Kidney tubule cell (primary cell): ENCODE measurements around the gene STOX2.

Experiments used
- DNase-seq: peaks from one replicate; pipeline ENCODE4 v3.0.0-alpha.2; 2018; ENCODE audit warnings: low spot score

The STOX2 gene

DNA sequence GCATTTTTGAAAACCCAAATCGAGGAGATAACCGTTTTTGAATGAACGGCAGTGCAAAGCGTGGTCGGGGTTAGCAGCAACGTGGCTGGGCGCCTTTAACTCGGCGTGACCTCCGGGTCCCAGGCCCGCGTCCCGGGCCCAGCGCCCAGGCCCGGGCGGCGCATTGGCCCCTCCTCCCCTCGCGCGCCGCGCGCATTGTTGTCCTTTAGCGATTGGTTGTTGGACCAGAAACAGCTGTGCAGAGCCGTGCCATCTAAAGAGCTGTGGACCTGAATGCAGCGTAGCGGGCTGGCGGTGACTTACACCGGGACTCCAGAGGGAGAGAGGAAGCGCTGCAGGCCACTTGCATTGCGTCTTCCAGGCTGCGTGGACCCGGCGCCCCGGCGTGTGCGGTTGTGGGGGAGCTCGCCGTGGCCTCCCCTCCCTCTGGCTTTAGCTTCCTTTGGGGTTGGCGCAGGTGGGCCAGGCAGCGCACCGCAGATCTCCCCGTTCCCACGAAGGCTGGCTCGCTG lies at the start of gene STOX2:
Gene STOX2, plus strand, starts transcription at position 227 of the 512 bp plus-strand sequence. CDS start 1,484 bp downstream, outside the sequence.
- peak; percentile 77 for DNase-seq

DNA sequence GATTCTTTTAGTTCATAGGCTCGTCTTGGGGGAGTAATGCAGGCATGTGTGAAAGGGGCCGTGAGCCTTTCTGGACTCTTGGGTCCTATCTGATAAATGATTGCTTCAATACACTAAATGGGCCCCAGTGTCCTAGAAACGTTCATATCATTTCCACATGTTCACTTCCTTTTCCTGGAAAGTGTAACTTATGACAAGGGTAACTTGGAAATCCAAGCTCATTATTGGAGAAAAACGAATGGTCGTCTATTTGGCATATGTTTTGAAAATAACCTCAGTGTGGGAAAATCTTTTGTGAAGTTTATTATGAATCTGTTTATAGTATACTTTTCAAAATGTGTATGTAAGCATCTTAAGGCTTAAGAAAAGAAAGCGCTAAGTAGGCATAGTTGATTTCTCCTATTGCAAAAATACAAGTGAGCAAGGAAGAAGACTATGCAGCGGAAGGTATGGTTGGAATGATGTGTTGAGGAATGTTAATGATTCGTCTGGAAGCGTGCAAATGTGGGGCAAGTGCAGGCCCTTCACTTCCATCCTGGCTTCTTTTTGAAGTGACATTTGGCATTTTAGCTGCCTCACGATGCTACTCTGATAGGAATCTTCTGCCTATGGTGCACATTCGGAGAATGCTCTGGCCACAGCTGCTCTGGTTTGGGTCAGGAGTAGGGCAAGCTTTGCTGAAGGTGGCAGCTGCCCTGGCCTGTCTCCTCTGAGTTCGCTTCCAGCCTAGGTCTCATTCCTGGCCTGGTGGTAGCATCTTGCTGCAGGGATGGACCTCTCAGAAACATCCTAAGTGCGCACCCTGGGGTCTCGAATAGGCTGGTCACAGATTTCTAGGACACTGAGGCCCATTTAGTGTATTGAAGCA lies 49.5 kb upstream of the STOX2 start:
- DNase-seq = no peak

- no peak for DNase-seq
Observed at GRCh38 chr4:183857040-183857439, 48.1 kb upstream of the STOX2 start.

- DNase-seq = no peak
Observed at GRCh38 chr4:183858011-183858615, 47.0 kb upstream of the STOX2 start.

DNA sequence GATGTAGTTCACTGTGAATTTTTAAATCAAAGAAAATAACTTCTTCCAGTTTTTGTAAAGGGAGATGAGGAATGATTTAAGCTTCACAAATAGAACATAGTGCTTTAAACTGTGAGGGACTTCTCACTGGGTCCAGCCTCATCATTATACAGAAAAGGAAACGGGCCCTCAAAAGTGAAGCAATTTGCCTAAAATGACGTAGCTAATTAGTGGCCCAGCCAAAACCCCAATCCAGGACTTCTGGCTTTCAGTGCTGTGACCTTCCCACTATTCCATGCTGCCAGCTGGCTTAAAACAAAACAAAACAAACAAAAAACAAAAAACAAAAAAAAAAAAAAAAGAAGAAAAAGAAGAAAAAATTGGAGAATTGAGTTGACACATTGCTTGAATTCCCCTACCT lies 45.0 kb upstream of the STOX2 start:
- DNase-seq = no peak

DNA sequence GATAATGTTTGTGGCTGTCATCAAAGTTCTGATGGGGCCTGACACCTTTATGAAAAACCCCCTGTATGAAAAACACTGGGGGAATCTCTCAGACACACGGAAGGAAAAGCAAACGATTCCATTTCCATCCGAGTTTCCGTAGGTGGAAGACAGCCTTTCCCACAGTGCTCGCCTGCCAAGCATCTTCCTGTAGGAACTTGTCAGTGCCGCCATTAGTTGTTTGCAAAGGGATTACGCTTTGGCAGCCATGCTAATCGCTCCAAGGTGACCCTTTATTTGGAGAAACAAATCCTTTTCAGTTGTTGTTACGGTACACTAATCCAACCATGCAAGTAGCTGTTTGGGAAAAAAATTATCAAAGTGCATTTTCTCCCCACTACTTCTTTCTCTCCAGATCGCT lies 44.4 kb upstream of the STOX2 start:
- DNase-seq = no peak

- no peak for DNase-seq
Observed at GRCh38 chr4:183861426-183861825, 43.7 kb upstream of the STOX2 start.

- no peak for DNase-seq
Observed at GRCh38 chr4:183863155-183863825, 41.8 kb upstream of the STOX2 start.

- DNase-seq = no peak
Observed at GRCh38 chr4:183867247-183867646, 37.9 kb upstream of the STOX2 start.

DNA sequence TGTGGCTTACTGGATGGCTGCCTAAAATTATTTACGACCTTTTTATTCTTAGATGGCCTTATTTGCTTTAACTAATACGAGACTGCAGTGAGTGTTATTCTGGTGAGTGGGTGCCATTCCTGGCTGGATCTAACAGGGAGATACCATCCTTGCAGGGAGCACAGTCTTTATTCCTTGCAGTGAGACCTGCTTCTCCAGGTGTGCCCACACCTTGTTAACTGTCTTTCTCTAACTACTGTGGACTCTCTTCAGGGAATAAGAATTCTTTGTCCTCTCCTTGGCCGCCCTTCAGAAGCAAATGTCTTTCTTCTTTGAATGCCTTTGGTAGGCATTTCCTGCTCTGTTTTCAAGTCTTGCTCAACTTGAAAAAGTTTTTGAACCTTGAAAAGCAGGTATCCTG lies 34.1 kb upstream of the STOX2 start:
- DNase-seq = no peak

- no peak for DNase-seq
Observed at GRCh38 chr4:183871581-183871980, 33.5 kb upstream of the STOX2 start.

GRCh38 chr4:183872531-183872930 lies 32.6 kb upstream of the STOX2 start:
- no peak for DNase-seq

- peak; percentile 60 for DNase-seq
Observed at GRCh38 chr4:183873409-183874185, 31.5 kb upstream of the STOX2 start.

- DNase-seq = no peak
Observed at GRCh38 chr4:183875251-183875825, 29.8 kb upstream of the STOX2 start.

- peak; percentile 95 for DNase-seq
Observed at GRCh38 chr4:183876268-183876934, 28.7 kb upstream of the STOX2 start.

DNA sequence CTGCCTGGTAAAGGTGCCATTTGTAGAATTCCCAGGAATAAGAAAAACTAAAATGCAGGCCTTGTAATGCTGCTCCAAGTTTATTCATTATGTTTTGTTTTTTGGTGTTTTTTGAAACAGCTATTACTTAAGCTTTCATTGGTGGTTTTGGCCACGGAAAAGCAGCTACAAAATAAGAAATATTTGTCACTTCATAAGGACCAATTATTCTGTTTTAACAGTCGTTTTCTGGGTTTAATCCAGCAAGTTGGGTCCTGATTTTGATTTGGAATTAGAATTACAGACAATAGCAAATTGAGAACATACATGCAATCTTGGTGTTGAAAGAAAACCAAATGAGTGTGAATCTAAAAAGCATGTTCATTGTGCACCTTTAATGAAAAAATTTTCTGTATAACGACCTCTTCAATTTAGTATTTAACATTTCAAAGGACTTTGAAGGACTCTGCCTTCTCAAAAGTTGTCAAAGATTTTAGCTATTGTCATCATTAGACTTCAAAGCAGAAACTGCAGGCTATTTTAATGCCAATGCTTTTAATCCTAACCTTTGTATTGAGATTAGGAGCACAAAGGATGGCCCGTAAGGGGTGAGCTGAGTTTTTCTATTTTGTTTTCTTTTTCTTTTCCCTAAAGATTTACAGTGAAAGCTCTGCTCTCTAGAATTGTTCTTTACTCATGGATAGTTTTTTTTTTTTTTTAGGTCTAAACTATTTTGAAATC lies 26.7 kb upstream of the STOX2 start:
- no peak for DNase-seq

DNA sequence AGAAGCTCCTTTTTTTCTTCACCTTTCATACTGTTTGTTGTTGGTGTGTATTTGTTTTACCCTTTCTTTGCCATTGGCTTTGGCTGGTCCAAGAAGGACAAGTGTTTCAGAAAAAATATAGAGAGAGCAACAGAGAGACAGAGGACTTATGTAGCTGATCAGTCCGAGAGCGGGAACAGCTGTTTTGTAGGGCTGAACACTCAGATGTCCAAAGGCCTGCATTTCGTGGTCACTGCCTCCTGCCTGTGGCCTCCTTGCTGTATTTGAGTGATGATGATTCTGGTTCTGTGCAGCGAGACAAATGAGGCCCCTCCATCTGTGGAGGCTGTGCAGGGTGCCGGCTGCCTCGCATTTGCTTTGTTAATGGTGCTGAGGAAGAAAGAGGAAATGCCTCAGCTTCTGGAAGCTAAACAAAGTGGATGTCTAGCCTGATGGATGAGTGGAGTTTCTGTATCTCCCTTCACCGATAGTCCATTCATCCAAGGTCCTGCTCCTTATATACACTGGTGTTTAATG lies 19.8 kb upstream of the STOX2 start:
- DNase-seq = no peak

DNA sequence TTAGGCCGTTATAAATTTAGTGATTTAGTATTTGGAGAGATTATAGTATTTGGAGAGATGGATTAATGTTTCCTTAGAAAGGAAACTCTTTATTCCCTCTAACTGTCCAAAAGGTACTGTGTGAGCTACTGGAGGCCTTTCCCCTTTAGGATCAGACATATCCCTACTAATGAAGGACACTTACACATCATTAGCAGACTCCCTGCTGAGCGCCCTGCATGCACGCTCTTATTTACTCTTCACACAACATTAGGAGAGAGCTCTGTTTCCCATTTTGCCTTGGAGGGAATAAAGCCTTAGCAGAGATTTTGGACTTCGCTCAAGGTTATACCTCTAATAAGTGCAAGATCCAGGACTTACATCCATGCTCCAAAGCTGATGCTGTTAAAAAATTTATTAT lies 17.8 kb upstream of the STOX2 start:
- DNase-seq = no peak

GRCh38 chr4:183888564-183888963 lies 16.5 kb upstream of the STOX2 start:
- no peak for DNase-seq

DNA sequence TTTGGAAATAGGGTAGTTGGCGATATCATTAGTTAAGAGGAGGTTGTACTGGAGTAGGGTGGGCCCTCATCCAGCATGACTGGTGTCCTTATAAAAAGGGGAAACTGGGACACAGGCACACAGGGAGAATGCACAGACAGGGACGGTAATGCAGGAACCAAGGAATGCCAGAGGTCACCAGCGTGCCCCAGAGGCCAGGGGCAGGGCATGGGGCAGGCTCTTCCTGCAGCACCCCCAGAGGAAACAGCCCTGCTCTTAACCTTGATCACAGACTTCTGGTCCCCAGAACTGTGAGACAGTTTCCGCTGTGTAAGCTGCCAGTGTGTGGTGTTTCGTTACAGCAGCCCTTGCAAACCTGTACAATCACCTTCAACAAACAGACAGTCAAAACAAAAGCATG lies 15.9 kb upstream of the STOX2 start:
- no peak for DNase-seq
